Measurements from ENCODE around the gene PRSS53. TPM values are rescaled to one million over a fixed set of nuclear protein-coding genes. Genes with fewer than 3 reads are reported as not detected.

Gene PRSS53
- total RNA-seq, 2 donors from 2014 or later, result 1.7 to 2.8 TPM

GRCh38 chr16:31135535-31136286 lies 47.0 kb upstream of the PRSS53 start, which contains the start of gene PRSS8:
Gene PRSS8, minus strand, starts transcription at chr16:31135727. Its CDS starts 229 bp downstream, at chr16:31135498.
- no peaks in the 10 kb centered on the region for H3K9me3 Mint-ChIP-seq
- H3K4me3 ChIP-seq (ENCODE audit: low read length), result peak within 1 kb of the TSS; percentile 94
- H3K4me1 ChIP-seq (ENCODE audit: control insufficient read depth, insufficient read depth, low read length), result peaks cover 10% of the 10 kb centered on the region
- peak; percentile 89 for DNase-seq
- peak within 1 kb of the TSS; percentile 90 for H3K4me3 Mint-ChIP-seq
- TF ChIP-seq CTCF (conservative IDR thresholded peaks at IDR 0.05), result no peak
- H3K27me3 ChIP-seq (ENCODE audit: control insufficient read depth, insufficient read depth, low read length, poor library complexity, severe bottlenecking), result no peaks in the 10 kb centered on the region
- peak within 1 kb of the TSS; percentile 96 for H3K27ac Mint-ChIP-seq
- peaks cover 9% of the 10 kb centered on the region for H3K36me3 ChIP-seq (ENCODE audit: control insufficient read depth, insufficient read depth, low read length)
- no peaks in the 10 kb centered on the region for H3K9me3 ChIP-seq (ENCODE audit: control insufficient read depth, low read length)
- H3K27me3 Mint-ChIP-seq (ENCODE audit: insufficient read depth), result no peaks in the 10 kb centered on the region
- H3K27ac ChIP-seq (ENCODE audit: low read depth, low read length), result peak within 1 kb of the TSS; percentile 60
- peaks cover 20% of the 10 kb centered on the region for H3K36me3 Mint-ChIP-seq (ENCODE audit: low read depth)
- WGBS, 2 experiments (ENCODE audit: insufficient coverage in 1 of 2, insufficient read length in 1 of 2), result 31 to 34% methylated on average over 8 to 22 of the region's 22 CpGs
- peaks cover 32% of the 10 kb centered on the region for H3K4me1 Mint-ChIP-seq
- H3K9ac ChIP-seq (ENCODE audit: extremely low read depth, low read length, poor library complexity, severe bottlenecking), result peak within 1 kb of the TSS; percentile 84

- peaks cover 32% of the 10 kb centered on the region for H3K4me1 Mint-ChIP-seq
- peak overlapping the region; percentile 60 for H3K27ac ChIP-seq (ENCODE audit: low read depth, low read length)
Observed at GRCh38 chr16:31134625-31135534, 46.1 kb upstream of the PRSS53 start.

More at GRCh38 chr16:31134625-31135534, 46.1 kb upstream of the PRSS53 start:
- H3K27ac Mint-ChIP-seq, result peak overlapping the region; percentile 96
- peaks cover 20% of the 10 kb centered on the region for H3K36me3 Mint-ChIP-seq (ENCODE audit: low read depth)
- peak; percentile 54 for TF ChIP-seq CTCF (conservative IDR thresholded peaks at IDR 0.05)
- H3K9me3 Mint-ChIP-seq, result no peaks in the 10 kb centered on the region
- Histone ChIP-seq H3K4me3 (ENCODE audit: low read length) (peak overlapping the region; percentile 94), H3K27me3 (ENCODE audit: control insufficient read depth, insufficient read depth, low read length, poor library complexity, severe bottlenecking) (no peaks in the 10 kb centered on the region), H3K36me3 (ENCODE audit: control insufficient read depth, insufficient read depth, low read length) (peaks cover 14% of the 10 kb centered on the region), H3K4me1 (ENCODE audit: control insufficient read depth, insufficient read depth, low read length) (peaks cover 10% of the 10 kb centered on the region), H3K9ac (ENCODE audit: extremely low read depth, low read length, poor library complexity, severe bottlenecking) (peak overlapping the region; percentile 84), H3K9me3 (ENCODE audit: control insufficient read depth, low read length) (no peaks in the 10 kb centered on the region)
- 13 to 17% methylated on average over 1 to 14 of the region's 18 CpGs for whole genome bisulfite sequencing, 2 experiments (ENCODE audit: insufficient coverage in 1 of 2, insufficient read length in 1 of 2)
- peak; percentile 90 for DNase-seq
- H3K27me3 Mint-ChIP-seq (ENCODE audit: insufficient read depth), result no peaks in the 10 kb centered on the region
- peak overlapping the region; percentile 90 for H3K4me3 Mint-ChIP-seq

Measured in endodermal cell (in vitro differentiated cells).